PFSK-1 (cell line): Measurements from ENCODE around the gene TANGO2.

Experiments used
- FOXP2 ChIP-seq: optimal IDR thresholded peaks from 2 replicates; pipeline ENCODE3; 2011; ENCODE audit warnings: borderline replicate concordance, control low read depth, inconsistent platforms; ENCODE audit not compliant: insufficient read depth; ENCODE audit errors: extremely low read length, extremely low read depth
- POLR2AphosphoS5 ChIP-seq: IDR thresholded peaks from 2 replicates; pipeline ENCODE4 v1.6.1; 2012; ENCODE audit warnings: low read depth, mild to moderate bottlenecking, control low read depth, low read length, moderate library complexity
- REST ChIP-seq, 2 experiments: IDR thresholded peaks; 2 replicates each; pipeline versions ENCODE4 v1.6.1 to v1.8.0; 2011 to 2012; ENCODE audit warnings: low read depth in 2 of 2, low read length in 2 of 2, control low read depth in 1 of 2, inconsistent platforms in 1 of 2, mild to moderate bottlenecking in 1 of 2, moderate library complexity in 1 of 2; ENCODE audit not compliant: insufficient read depth in 1 of 2
- SIN3A ChIP-seq: IDR thresholded peaks from 2 replicates; pipeline ENCODE4 v1.6.1; 2012; ENCODE audit warnings: mild to moderate bottlenecking, low read length, moderate library complexity, borderline replicate concordance; ENCODE audit not compliant: insufficient read depth
- TAF1 ChIP-seq: IDR thresholded peaks from 2 replicates; pipeline ENCODE4 v1.6.1; 2012; ENCODE audit warnings: low read length, control low read depth, borderline replicate concordance; ENCODE audit not compliant: insufficient read depth

The TANGO2 gene

DNA sequence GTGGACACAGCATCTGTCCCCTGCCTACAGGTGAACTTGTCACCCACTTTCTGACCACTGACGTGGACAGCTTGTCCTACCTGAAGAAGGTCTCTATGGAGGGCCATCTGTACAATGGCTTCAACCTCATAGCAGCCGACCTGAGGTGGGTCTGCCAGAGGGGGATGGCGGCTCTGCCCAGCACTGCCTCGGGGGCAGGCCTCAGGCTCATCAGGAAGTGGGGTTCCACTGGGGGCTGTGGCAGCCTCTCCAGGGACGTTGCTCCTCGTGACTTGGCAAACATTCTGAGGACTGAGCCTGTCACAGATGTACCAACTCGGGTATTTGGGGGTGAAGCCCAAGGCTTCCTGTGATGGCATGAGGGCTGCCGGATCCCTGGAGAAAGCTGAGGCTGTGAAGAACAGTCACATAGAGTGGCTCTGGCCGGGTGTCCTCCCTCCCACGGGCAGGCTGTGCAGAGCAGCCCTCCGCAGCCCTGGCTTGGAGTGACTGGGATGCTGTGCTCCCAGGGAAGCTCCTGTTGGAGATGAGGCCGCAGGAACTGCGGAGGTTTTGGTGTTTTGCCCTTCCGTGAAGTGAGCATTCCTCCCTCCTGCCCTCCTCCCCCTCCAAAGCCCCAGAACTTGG, 32.6 kb downstream of the TANGO2 start:
- no peak for TF ChIP-seq POLR2AphosphoS5

GRCh38 chr22:20054034-20054427, 33.1 kb downstream of the TANGO2 start:
- TF ChIP-seq TAF1: no peak
- no peak for TF ChIP-seq POLR2AphosphoS5
- TF ChIP-seq FOXP2: no peak
- TF ChIP-seq SIN3A: no peak
- TF ChIP-seq REST (IDR thresholded peaks at IDR 0.05; ENCODE audit: insufficient read depth in 1 of 2, low read depth in 2 of 2, low read length in 2 of 2): no peak

DNA sequence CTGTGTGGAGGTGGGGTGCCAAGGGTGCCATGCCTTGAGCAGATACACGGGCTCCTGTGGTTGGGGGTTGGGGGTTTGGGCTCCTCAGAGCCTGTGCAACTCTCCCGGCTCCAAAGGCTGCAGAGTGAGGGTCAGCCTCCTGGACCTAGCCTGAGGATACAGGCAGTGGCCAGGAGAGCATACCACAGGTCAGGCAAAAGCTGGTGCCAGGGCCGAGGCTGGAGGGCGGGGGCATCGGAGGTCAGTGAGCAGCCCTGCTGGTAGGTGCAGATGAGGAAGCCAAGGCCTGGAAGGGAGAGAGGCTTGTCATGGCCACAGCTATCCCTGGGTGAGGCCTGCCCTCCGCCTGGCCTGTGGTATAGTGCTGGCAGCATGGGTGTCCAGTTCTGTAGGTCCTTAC, 33.6 kb downstream of the TANGO2 start:
- TF ChIP-seq FOXP2 (no peak), SIN3A (no peak), POLR2AphosphoS5 (no peak), REST (IDR thresholded peaks at IDR 0.05; ENCODE audit: insufficient read depth in 1 of 2, low read depth in 2 of 2, low read length in 2 of 2) (no peak), TAF1 (no peak)

- TF ChIP-seq SIN3A: no peak
- no peak for TF ChIP-seq REST (IDR thresholded peaks at IDR 0.05; ENCODE audit: insufficient read depth in 1 of 2, low read depth in 2 of 2, low read length in 2 of 2)
- TF ChIP-seq FOXP2: no peak
- no peak for TF ChIP-seq TAF1
- TF ChIP-seq POLR2AphosphoS5: no peak
Observed at GRCh38 chr22:20055144-20055543, 34.2 kb downstream of the TANGO2 start.

DNA sequence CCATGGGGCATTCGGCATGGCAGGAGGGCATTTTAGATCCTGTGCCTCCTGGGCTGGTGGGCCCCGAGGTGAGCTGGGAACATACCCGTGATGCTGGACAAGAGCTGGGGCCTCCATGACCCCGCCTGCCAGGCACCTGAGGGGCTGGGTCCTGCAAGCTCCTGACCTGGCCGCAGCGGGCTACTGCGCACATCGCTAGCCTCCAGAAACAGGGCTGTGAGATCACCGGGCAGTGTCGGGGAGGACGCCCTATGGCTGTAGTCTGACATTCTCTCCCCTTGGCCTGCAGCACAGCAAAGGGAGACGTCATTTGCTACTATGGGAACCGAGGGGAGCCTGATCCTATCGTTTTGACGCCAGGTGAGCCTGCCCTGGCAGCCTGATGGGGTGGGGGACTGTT, 34.7 kb downstream of the TANGO2 start:
- TF ChIP-seq SIN3A (no peak), FOXP2 (no peak), REST (IDR thresholded peaks at IDR 0.05; ENCODE audit: insufficient read depth in 1 of 2, low read depth in 2 of 2, low read length in 2 of 2) (no peak), TAF1 (no peak), POLR2AphosphoS5 (no peak)

DNA sequence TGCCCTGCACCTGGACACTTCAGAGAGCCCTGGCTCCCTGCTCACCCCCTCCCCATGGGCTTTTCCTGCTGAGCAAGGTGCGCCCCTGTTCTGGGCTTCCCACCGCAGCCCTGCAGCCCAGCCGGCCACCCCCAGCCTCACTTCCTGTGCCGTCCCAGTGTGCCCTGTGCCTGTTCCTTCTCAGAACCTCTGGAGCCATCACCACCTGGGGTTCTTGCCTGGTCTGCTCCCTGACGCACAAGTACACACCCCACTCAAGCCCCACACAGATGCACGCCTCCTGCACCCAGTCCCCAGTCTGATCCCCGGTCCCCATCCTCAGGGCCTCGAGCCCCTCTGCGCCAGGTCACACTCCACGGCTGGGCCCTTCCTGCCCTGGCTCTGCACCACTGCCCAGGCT, 35.3 kb downstream of the TANGO2 start:
- no peak for TF ChIP-seq TAF1
